Measurements from ENCODE around the gene KANSL1. TPM values are rescaled to one million over a fixed set of nuclear protein-coding genes. Genes with fewer than 3 reads are reported as not detected.

Gene KANSL1
- total RNA-seq, 2 donors from 2014 or later = 137 to 144 TPM

DNA sequence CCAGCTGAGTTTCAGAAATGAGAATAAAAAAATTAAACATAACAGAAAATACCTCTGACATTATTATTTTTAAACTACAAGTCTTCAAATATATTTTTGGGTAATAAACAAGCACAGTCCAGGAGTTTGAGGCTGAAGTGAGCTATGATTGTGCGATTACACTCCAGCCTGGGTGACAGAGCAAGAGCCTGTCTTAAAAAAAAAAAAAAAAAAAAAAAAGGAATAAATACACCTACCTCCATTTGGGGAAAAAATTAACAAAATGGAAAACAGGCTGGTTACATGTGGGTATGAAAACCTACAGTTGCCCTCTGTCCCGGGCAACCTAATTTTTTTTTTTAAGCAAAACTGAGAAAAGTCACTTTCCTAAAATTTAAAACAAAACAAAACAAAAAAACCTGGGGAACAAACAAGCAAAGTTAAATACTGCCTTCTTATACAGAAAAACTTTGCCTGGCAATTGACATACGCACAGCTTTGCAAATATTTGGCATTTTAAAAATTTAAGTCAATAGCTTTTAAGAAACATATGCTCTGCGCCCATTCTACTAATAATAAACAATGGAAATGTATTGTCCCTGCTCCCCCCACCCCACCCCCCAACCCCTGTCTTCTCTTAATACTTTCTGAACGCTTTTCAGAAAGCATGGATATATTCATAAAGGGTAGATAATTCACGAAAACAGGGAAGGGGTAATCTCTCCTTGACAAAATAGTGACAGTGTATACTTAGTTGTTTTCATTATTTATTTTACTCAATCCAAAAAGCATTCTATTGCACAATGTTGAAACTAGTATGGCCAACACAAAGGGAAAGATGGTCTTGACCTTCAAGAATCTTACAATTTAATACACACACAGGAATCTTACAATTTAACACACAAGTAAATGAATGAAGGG is 112.9 kb downstream of the KANSL1 start:
- Histone ChIP-seq H3K4me3 (ENCODE audit: low read length) (no peak overlapping the region), H3K27me3 (ENCODE audit: control insufficient read depth, insufficient read depth, low read length, poor library complexity, severe bottlenecking) (no peaks in the 10 kb centered on the region)
- no peak overlapping the region for H3K27ac Mint-ChIP-seq

GRCh38 chr17:46078675-46079074 is 114.6 kb downstream of the KANSL1 start:
- peaks cover 3% of the 10 kb centered on the region for H3K4me1 ChIP-seq (ENCODE audit: control insufficient read depth, insufficient read depth, low read length)
- peaks cover 38% of the 10 kb centered on the region for H3K36me3 Mint-ChIP-seq (ENCODE audit: low read depth)
- H3K9ac ChIP-seq (ENCODE audit: extremely low read depth, low read length, poor library complexity, severe bottlenecking) = no peak overlapping the region
- no peak overlapping the region for H3K4me3 ChIP-seq (ENCODE audit: low read length)
- H3K36me3 ChIP-seq (ENCODE audit: control insufficient read depth, insufficient read depth, low read length) = peaks cover 57% of the 10 kb centered on the region
- no peaks in the 10 kb centered on the region for H3K9me3 ChIP-seq (ENCODE audit: control insufficient read depth, low read length)
- peaks cover 32% of the 10 kb centered on the region for H3K4me1 Mint-ChIP-seq
- no peaks in the 10 kb centered on the region for H3K27me3 Mint-ChIP-seq (ENCODE audit: insufficient read depth)
- TF ChIP-seq CTCF (conservative IDR thresholded peaks at IDR 0.05) = no peak
- H3K9me3 Mint-ChIP-seq = peaks cover 5% of the 10 kb centered on the region
- H3K27ac ChIP-seq (ENCODE audit: low read depth, low read length) = no peak overlapping the region
- no peaks in the 10 kb centered on the region for H3K27me3 ChIP-seq (ENCODE audit: control insufficient read depth, insufficient read depth, low read length, poor library complexity, severe bottlenecking)
- no peak for DNase-seq
- no peak overlapping the region for H3K4me3 Mint-ChIP-seq
- peak overlapping the region; percentile 41 for H3K27ac Mint-ChIP-seq
- WGBS, 2 experiments (ENCODE audit: insufficient coverage in 1 of 2, insufficient read length in 1 of 2) = 78 to 91% methylated on average over 2 to 4 of the region's 4 CpGs

More for the DNA sequence above, 112.9 kb downstream of the KANSL1 start:
- Mint-ChIP-seq H3K36me3 (ENCODE audit: low read depth) (peaks cover 38% of the 10 kb centered on the region), H3K4me3 (no peak overlapping the region), H3K4me1 (peaks cover 32% of the 10 kb centered on the region), H3K9me3 (peaks cover 5% of the 10 kb centered on the region), H3K27me3 (ENCODE audit: insufficient read depth) (no peaks in the 10 kb centered on the region)
- DNase-seq = no peak
- H3K9ac ChIP-seq (ENCODE audit: extremely low read depth, low read length, poor library complexity, severe bottlenecking) = no peak overlapping the region
- WGBS, 2 experiments (ENCODE audit: insufficient coverage in 1 of 2, insufficient read length in 1 of 2) = 97% methylated on average over 3 of the region's 6 CpGs; no CpG with 5 or more reads in 1 of the 2 experiments
- TF ChIP-seq CTCF (conservative IDR thresholded peaks at IDR 0.05) = no peak
- H3K4me1 ChIP-seq (ENCODE audit: control insufficient read depth, insufficient read depth, low read length) = peaks cover 3% of the 10 kb centered on the region
- peaks cover 51% of the 10 kb centered on the region for H3K36me3 ChIP-seq (ENCODE audit: control insufficient read depth, insufficient read depth, low read length)
- no peaks in the 10 kb centered on the region for H3K9me3 ChIP-seq (ENCODE audit: control insufficient read depth, low read length)
- no peak overlapping the region for H3K27ac ChIP-seq (ENCODE audit: low read depth, low read length)

- Histone ChIP-seq H3K9me3 (ENCODE audit: control insufficient read depth, low read length) (no peaks in the 10 kb centered on the region), H3K4me1 (ENCODE audit: control insufficient read depth, insufficient read depth, low read length) (peaks cover 20% of the 10 kb centered on the region), H3K36me3 (ENCODE audit: control insufficient read depth, insufficient read depth, low read length) (peaks cover 44% of the 10 kb centered on the region), H3K4me3 (ENCODE audit: low read length) (no peak overlapping the region), H3K27me3 (ENCODE audit: control insufficient read depth, insufficient read depth, low read length, poor library complexity, severe bottlenecking) (no peaks in the 10 kb centered on the region), H3K27ac (ENCODE audit: low read depth, low read length) (no peak overlapping the region), H3K9ac (ENCODE audit: extremely low read depth, low read length, poor library complexity, severe bottlenecking) (no peak overlapping the region)
- no CpG with 5 or more reads among the region's 1 CpG for WGBS, 2 experiments (ENCODE audit: insufficient coverage in 1 of 2, insufficient read length in 1 of 2)
- Mint-ChIP-seq H3K9me3 (peaks cover 5% of the 10 kb centered on the region), H3K4me1 (peaks cover 34% of the 10 kb centered on the region), H3K27me3 (ENCODE audit: insufficient read depth) (no peaks in the 10 kb centered on the region), H3K27ac (no peak overlapping the region), H3K36me3 (ENCODE audit: low read depth) (peaks cover 30% of the 10 kb centered on the region), H3K4me3 (no peak overlapping the region)
- no peak for TF ChIP-seq CTCF (conservative IDR thresholded peaks at IDR 0.05)
- no peak for DNase-seq
Observed at GRCh38 chr17:46074540-46074939, 118.7 kb downstream of the KANSL1 start.
